GM12878 (cell line): ENCODE results near the gene PTCRA. TPM values are rescaled to one million over a fixed set of nuclear protein-coding genes. Genes with fewer than 3 reads are reported as not detected.
A peak's percentile ranks its signal among the peaks of the same experiment; 100 is the strongest.

ENCODE experiments used
- ATAC-seq: fragments of 200-7000 bp; cut with Tn5 transposase; 3 replicates; pipeline ENCODE4 v1.9.1; 2020; ENCODE audit warnings: mild to moderate bottlenecking, moderate library complexity
- BruUV-seq: library from RNA; stranded (reverse); fragments of 400-500 nt; replicated peaks from 2 replicates; lab custom pipeline; 2021; lab: Mats Ljungman, UMichigan
- CTCF ChIA-PET: fragments of 300-600 bp; sonication (Branson Sonifier 250); formaldehyde crosslinking; extraction: SDS; loops from one replicate; lab custom pipeline; 2021; ENCODE audit warnings: inconsistent platforms; lab: Yijun Ruan, JAX
- POLR2A ChIA-PET: fragments of 350-600 bp; formaldehyde crosslinking; extraction: SDS; loops from one replicate; lab custom pipeline; 2021; ENCODE audit warnings: inconsistent platforms; lab: Charles Lee
- RAD21 ChIA-PET: fragments of 300-600 bp; sonication (Branson Sonifier 250); formaldehyde crosslinking; loops from one replicate; lab custom pipeline; 2023; ENCODE audit warnings: antibody characterized with exemption; ENCODE audit not compliant: unreplicated experiment; lab: Charles Lee
- SMC1A ChIA-PET: fragments of 300-600 bp; sonication (Branson Sonifier 250); formaldehyde crosslinking; loops from one replicate; lab custom pipeline; 2023; ENCODE audit not compliant: unreplicated experiment, uncharacterized antibody; lab: Charles Lee
- DNase-seq: peaks from one replicate; pipeline ENCODE4 v3.0.0-alpha.2; 2011; ENCODE audit warnings: low read depth, low spot score
- FAIRE-seq: peaks from 3 replicates; lab custom pipeline; 2011; peaks lifted over from hg19 to GRCh38; lab: Jason Lieb, UNC
- H2AFZ ChIP-seq: 2 replicates; pipeline ENCODE4 v1.6.0; 2011; ENCODE audit warnings: low read depth, low read length, control low read depth; ENCODE audit not compliant: control insufficient read depth
- H3K27ac ChIP-seq: 2 replicates; pipeline ENCODE4 v1.5.1; 2011; ENCODE audit warnings: control low read depth; ENCODE audit not compliant: control insufficient read depth, insufficient read depth
- H3K27me3 ChIP-seq, 2 experiments: replicated peaks in 1 of 2; 2 replicates each; pipeline versions ENCODE4 v1.6.0 to v1.6.1; 2011; ENCODE audit warnings: low read length in 1 of 2; ENCODE audit not compliant: control insufficient read depth in 2 of 2, insufficient read depth in 2 of 2
- H3K36me3 ChIP-seq, 2 experiments: 2 replicates each; pipeline ENCODE4 v1.5.1; 2011; ENCODE audit warnings: low read length in 1 of 2; ENCODE audit not compliant: control insufficient read depth in 2 of 2, insufficient read depth in 2 of 2
- H3K4me1 ChIP-seq: 2 replicates; pipeline ENCODE4 v1.6.1; 2011; ENCODE audit warnings: mild to moderate bottlenecking, low read length, moderate library complexity, mixed read lengths; ENCODE audit not compliant: control insufficient read depth, insufficient read depth
- H3K4me2 ChIP-seq: 2 replicates; pipeline ENCODE4 v1.6.0; 2011; ENCODE audit warnings: control low read depth; ENCODE audit not compliant: control insufficient read depth, insufficient read depth
- H3K4me3 ChIP-seq: fragments of 200-600 bp; sonication (generic); 2 replicates; pipeline ENCODE4 v1.5.1; 2016
- H3K79me2 ChIP-seq: 2 replicates; pipeline ENCODE4 v1.6.0; 2011; ENCODE audit warnings: low read length; ENCODE audit not compliant: control insufficient read depth, insufficient read depth
- H3K9ac ChIP-seq: 2 replicates; pipeline ENCODE4 v1.8.0; 2011; ENCODE audit warnings: low read length, control low read depth, mixed read lengths; ENCODE audit not compliant: control insufficient read depth, insufficient read depth
- H3K9me3 ChIP-seq: replicated peaks from 3 replicates; pipeline ENCODE4 v1.5.1; 2011; ENCODE audit warnings: mild to moderate bottlenecking, low read length; ENCODE audit not compliant: control insufficient read depth, insufficient read depth
- H4K20me1 ChIP-seq: 2 replicates; pipeline ENCODE4 v1.6.0; 2011; ENCODE audit not compliant: control insufficient read depth, insufficient read depth
- BACH1 ChIP-seq: fragments of 450-650 bp; IDR thresholded peaks from 2 replicates; pipeline ENCODE4 v1.6.1; 2017; ENCODE audit warnings: mild to moderate bottlenecking, borderline replicate concordance
- LARP7 ChIP-seq: fragments of 450-650 bp; IDR thresholded peaks from 2 replicates; pipeline ENCODE4 v1.6.1; 2017; ENCODE audit warnings: mild to moderate bottlenecking
- NFXL1 ChIP-seq: fragments of 450-650 bp; IDR thresholded peaks from 2 replicates; pipeline ENCODE4 v1.6.1; 2017; ENCODE audit warnings: antibody characterized with exemption, mild to moderate bottlenecking, borderline replicate concordance
- POLR2A ChIP-seq: IDR thresholded peaks from 2 replicates; pipeline ENCODE4 v1.6.1; 2011; ENCODE audit warnings: low read depth, mild to moderate bottlenecking, low read length
- WGBS: methylation state at CpG from one replicate; pipeline ENCODE4 v1.1.6; 2016; ENCODE audit warnings: low lambda C conversion rate; ENCODE audit not compliant: insufficient replicate concordance, insufficient coverage; ENCODE audit errors: missing lambda C conversion rate; 5-methylcytosine and 5-hydroxymethylcytosine counted together
- in situ Hi-C: fragments of 300-500 bp; cut with MboI; formaldehyde crosslinking; loops from 9 replicates; pipeline ENCODE4 v1.14.3; 2018; ENCODE audit warnings: mixed read lengths
- intact Hi-C: fragments of 100-400 bp; cut with micrococcal nuclease; formaldehyde crosslinking; loops from one replicate; pipeline ENCODE4 v1.14.2; 2022; ENCODE audit not compliant: unreplicated experiment
- polyA plus RNA-seq, 11 experiments: library from polyadenylated mRNA; depleted of rRNA in 4 of 11; unstranded in 6 of 11; stranded (reverse) in 5 of 11; fragments of >200 nt; fragmentation: Nextera tagmentation in 4 of 11; fragmentation: Illumina TruSeq in 1 of 11; extraction: Ambion mirVana in 4 of 11; extraction: Trizol in 1 of 11; gene quantifications; 1 replicate in 1 of 11; 2 replicates in 10 of 11; pipeline versions ENCODE4 v1.2.1 to v1.2.3, GENCODE V29; 2011 to 2016; ENCODE audit warnings: inconsistent platforms in 2 of 11, missing spikeins in 2 of 11, low read depth in 1 of 11
- total RNA-seq, 4 experiments: library from RNA; depleted of rRNA in 3 of 4; stranded (reverse); fragments of >200 nt in 3 of 4; fragmentation: Illumina TruSeq in 1 of 4; extraction: Trizol in 1 of 4; gene quantifications; 2 replicates each; pipeline versions ENCODE4 v1.2.1 to v1.2.3, GENCODE V29; 2013 to 2021

The PTCRA gene
- total and polyA plus RNA-seq, 10 of the 15 experiments (the other 5 are each of a cell fraction or from before 2014, with no cell fraction given) = 0.10 to 1.1 (median 0.19) TPM; not detected in 4

- H3K27ac ChIP-seq = no peak within 1 kb of the TSS
- ChIA-PET SMC1A (no interaction called here), RAD21 (no interaction called here), POLR2A (no interaction called here), CTCF (interaction anchor here (1.0 kb wide), 1 partner anchor 59 kb away, joined by 3 read pairs; no protein-coding TSS in a partner anchor)
- TF ChIP-seq BACH1 = no peak
- TF ChIP-seq POLR2A = peak; percentile 42; the same call in 1 of the 2 replicates
- intact Hi-C loops = no loop called here
- peak within 1 kb of the TSS; percentile 70; the same call in 1 of the 2 replicates for H3K4me2 ChIP-seq
- BruUV-seq = no TSS peak
- 12% methylated on average over 54 of the region's 62 CpGs for WGBS
- H3K4me3 ChIP-seq = no peak within 1 kb of the TSS
- FAIRE-seq (no peak), ATAC-seq (peak; percentile 73), DNase-seq (no peak)
- no peaks in the 10 kb centered on the region; a peak in 1 of 4 replicates for H3K36me3 ChIP-seq
- no peak within 1 kb of the TSS for H3K9ac ChIP-seq
- H2AFZ ChIP-seq = no peak within 1 kb of the TSS; the same call in 1 of the 2 replicates
- in situ Hi-C loops = no loop called here
- no peaks in the 10 kb centered on the region for H3K27me3 ChIP-seq
- H4K20me1 ChIP-seq = no peaks in the 10 kb centered on the region
- no peaks in the 10 kb centered on the region for H3K4me1 ChIP-seq
- H3K79me2 ChIP-seq = no peaks in the 10 kb centered on the region
- no peaks in the 10 kb centered on the region for H3K9me3 ChIP-seq
Measured at GRCh38 chr6:42960243-42961019, 44.6 kb downstream of the PTCRA start, which contains the start of gene GNMT. GNMT (plus strand) TSS chr6:42960754; CDS start chr6:42960768, 14 bp downstream.

- ChIA-PET CTCF (interaction anchor here (1.0 kb wide), 1 partner anchor 59 kb away, joined by 3 read pairs; no protein-coding TSS in a partner anchor), POLR2A (no interaction called here), SMC1A (interaction anchor here (0.7 kb wide), 1 partner anchor 1022 kb away, joined by 3 read pairs; no protein-coding TSS in a partner anchor), RAD21 (no interaction called here)
- Histone ChIP-seq H3K9ac (no peak overlapping the region), H3K79me2 (no peaks in the 10 kb centered on the region), H2AFZ (no peak overlapping the region), H3K4me1 (no peaks in the 10 kb centered on the region), H3K4me2 (peak overlapping the region; percentile 70; the same call in 1 of the 2 replicates), H3K27me3 (no peaks in the 10 kb centered on the region), H3K4me3 (no peak overlapping the region), H3K36me3 (no peaks in the 10 kb centered on the region; a peak in 1 of 4 replicates), H4K20me1 (no peaks in the 10 kb centered on the region), H3K27ac (no peak overlapping the region), H3K9me3 (no peaks in the 10 kb centered on the region)
- BruUV-seq = no TSS peak
- no peak for DNase-seq
- TF ChIP-seq LARP7 (no peak), NFXL1 (no peak)
- no peak; the same call in 2 of the 3 replicates for ATAC-seq
- WGBS = 67% methylated on average over 15 of the region's 15 CpGs
- no peak for FAIRE-seq
- in situ Hi-C loops (no loop called here), intact Hi-C loops (no loop called here)
Measured at GRCh38 chr6:42961020-42961470, 45.2 kb downstream of the PTCRA start.
